Pancreas (tissue), 10 donors: ENCODE measurements around the gene NKD2. TPM values are rescaled to one million over a fixed set of nuclear protein-coding genes. Genes with fewer than 3 reads are reported as not detected.
"Not testable (repeated sequence)": the region's sequence is repeated elsewhere in the genome, so short reads cannot be mapped to it uniquely, and the experiment has no call there.

Source experiments
- ATAC-seq, 4 donors: fragments of 200-7000 bp; cut with Tn5 transposase; one replicate each; pipeline versions ENCODE4 v1.8.0 to v1.9.1; 2020; ENCODE audit warnings: mild to moderate bottlenecking in 4 of 4, moderate library complexity in 4 of 4
- DNase-seq, 6 donors: peaks; one replicate each; pipeline ENCODE4 v3.0.0-alpha.2; 2020
- FAIRE-seq: peaks from 2 replicates; lab custom pipeline; 2012; peaks lifted over from hg19 to GRCh38; lab: Jason Lieb, UNC
- H3K27ac ChIP-seq, 4 donors: fragments of 200-600 bp; sonication (generic); 1 replicate in 3 of 4; 2 replicates in 1 of 4; pipeline versions ENCODE4 v1.5.0 to v1.8.0; 2020
- H3K27me3 ChIP-seq, 4 donors: fragments of 200-600 bp; one replicate each; pipeline ENCODE4 v1.8.0; 2021
- H3K36me3 ChIP-seq, 3 donors: fragments of 200-600 bp; sonication (generic) in 1 of 3; one replicate each; pipeline versions ENCODE4 v1.5.0 to v1.8.0; 2020 to 2021
- H3K4me1 ChIP-seq, 3 donors: fragments of 200-600 bp; one replicate each; pipeline ENCODE4 v1.8.0; 2021
- H3K4me3 ChIP-seq, 4 donors: fragments of 200-600 bp; sonication (generic) in 2 of 4; one replicate each; pipeline versions ENCODE4 v1.5.0 to v1.8.0; 2020 to 2021
- H3K9me3 ChIP-seq, 4 donors: fragments of 200-600 bp; one replicate each; pipeline ENCODE4 v1.8.0; 2021
- WGBS, 2 donors: extraction: QIAGEN DNeasy Blood & Tissue Kit; methylation state at CpG; one replicate each; pipeline ENCODE4 v1.1.7; 2013; 5-methylcytosine and 5-hydroxymethylcytosine counted together
- intact Hi-C, 3 donors: fragments of 100-400 bp; cut with DNase I; formaldehyde crosslinking; loops; one replicate each; pipeline versions ENCODE4 v1.11.1 to v1.14.2; 2022
- polyA plus RNA-seq, 2 donors: library from polyadenylated mRNA; stranded (reverse); fragments of 200-250 nt; gene quantifications; one replicate each; pipeline ENCODE4 v1.2.3, GENCODE V29; 2013
- total RNA-seq, 6 donors: library from RNA; stranded (reverse); fragmentation: NEBNext Ultra II Directional in 4 of 6; extraction: Animal tissue kit (Norgen Biotek cat#: 25700) in 4 of 6; gene quantifications; one replicate each; pipeline versions ENCODE4 v1.2.1 to v1.2.4, GENCODE V29; 2021 to 2023
- TF ChIP-seq, protein P1 (sequence below), 4 donors: fragments of 200-600 bp; sonication (generic) in 3 of 4; IDR thresholded peaks; one replicate each; pipeline versions ENCODE4 v1.5.0 to v1.8.0; 2021; ENCODE audit warnings: antibody characterized with exemption in 4 of 4
- donor health status: healthy with polysubstance abuse.
- donor health status: DM: no; HTN: no; CAD: no; lungs with moderate emphysema.
- donor health status: DM: no; HTN: no; CAD: no.
- donor health status: control.
- donor health status: control.
- donor health status: Bipolar disorder and iron deficiency.
- donor health status: DM: yes; HTN: yes; CAD: no.
- donor health status: DM: no; HTN: no; CAD: no.
- donor health status: DM: no; HTN: no; CAD: no.
- donor health status: DM: yes; HTN: yes; CAD: no.

The NKD2 gene
- total and polyA plus RNA-seq, 8 donors, result 1.8 to 18.6 (median 4.3) TPM

GRCh38 chr5:969408-969839, 39.2 kb upstream of the NKD2 start:
- ATAC-seq (peak in 1 of 4 donors; percentile 20), DNase-seq (no peak), FAIRE-seq (no peak)
- Histone ChIP-seq H3K36me3 (no peaks in the 10 kb centered on the region), H3K9me3 (no peaks in the 10 kb centered on the region), H3K27me3 (no peaks in the 10 kb centered on the region), H3K4me3 (no peak overlapping the region), H3K4me1 (no peaks in the 10 kb centered on the region), H3K27ac (no peak overlapping the region)
- WGBS, 2 donors, result 65 to 73% methylated on average over 14 of the region's 14 CpGs
- intact Hi-C loops, result no loop called here
- TF ChIP-seq, protein P1, sequence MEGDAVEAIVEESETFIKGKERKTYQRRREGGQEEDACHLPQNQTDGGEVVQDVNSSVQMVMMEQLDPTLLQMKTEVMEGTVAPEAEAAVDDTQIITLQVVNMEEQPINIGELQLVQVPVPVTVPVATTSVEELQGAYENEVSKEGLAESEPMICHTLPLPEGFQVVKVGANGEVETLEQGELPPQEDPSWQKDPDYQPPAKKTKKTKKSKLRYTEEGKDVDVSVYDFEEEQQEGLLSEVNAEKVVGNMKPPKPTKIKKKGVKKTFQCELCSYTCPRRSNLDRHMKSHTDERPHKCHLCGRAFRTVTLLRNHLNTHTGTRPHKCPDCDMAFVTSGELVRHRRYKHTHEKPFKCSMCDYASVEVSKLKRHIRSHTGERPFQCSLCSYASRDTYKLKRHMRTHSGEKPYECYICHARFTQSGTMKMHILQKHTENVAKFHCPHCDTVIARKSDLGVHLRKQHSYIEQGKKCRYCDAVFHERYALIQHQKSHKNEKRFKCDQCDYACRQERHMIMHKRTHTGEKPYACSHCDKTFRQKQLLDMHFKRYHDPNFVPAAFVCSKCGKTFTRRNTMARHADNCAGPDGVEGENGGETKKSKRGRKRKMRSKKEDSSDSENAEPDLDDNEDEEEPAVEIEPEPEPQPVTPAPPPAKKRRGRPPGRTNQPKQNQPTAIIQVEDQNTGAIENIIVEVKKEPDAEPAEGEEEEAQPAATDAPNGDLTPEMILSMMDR (IDR thresholded peaks at IDR 0.05), result no peak

DNA sequence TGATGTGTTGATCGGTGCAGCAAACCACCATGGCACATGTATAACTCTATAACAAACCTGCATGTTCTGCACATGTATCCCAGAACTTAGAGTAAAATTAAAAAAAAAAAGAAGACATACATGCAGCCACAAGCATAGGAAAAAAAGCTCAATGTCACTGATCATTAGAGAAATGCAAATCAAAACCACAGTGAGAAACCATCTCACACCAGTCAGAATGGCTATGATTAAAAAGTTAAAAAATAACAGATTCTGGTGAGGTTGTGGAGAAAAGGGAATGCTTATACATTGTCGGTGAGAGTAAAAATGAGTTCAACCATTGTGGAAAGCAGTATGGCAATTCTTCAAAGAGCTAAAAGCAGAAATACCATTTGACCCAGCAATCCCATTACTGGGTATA, 36.0 kb upstream of the NKD2 start:
- not testable (repeated sequence) for ATAC-seq

DNA sequence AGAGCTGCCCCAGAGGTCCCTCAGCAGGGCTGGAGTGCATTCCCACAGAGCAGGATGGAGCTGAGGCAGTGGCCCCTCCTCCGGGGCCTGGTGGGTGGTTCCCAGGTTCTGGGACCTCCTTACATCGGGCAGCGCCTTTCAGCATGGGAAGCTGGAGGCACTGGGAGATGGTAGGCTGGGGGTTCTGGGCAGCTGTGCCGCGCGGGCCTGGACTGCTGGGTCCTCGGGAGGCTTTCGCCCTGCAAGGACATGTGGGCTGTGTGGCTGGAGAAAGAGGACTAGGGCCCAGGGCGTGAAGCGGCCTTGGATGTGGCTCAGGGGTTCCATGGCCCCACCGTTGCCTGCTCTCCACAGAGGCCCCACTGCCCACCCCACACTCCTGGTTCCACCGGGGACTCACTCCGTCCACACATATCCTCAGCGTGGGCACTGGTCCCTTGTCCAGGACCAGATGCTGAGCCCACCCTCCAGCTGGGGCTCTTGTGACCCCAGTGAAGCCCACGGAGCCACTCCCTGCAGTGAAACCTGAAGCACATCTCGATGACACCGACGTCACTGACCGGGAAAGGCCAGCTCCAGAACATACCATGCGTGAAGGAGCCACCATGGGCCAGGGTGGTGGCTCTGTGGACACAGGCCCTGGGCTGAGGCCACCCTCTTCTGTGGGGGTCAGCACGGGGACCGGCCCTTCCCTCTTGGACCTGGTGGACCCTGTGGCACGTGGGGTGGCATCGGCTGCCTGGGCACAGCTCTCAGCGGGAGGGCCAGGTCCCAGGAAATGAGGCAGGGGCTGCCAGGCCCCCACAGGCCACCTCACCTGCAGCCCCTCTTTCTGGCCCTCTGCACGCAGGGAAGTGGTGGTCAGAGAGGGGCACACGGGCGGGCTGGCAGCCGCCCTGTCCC, 31.5 kb upstream of the NKD2 start:
- 75 to 85% methylated on average over 29 of the region's 29 CpGs for WGBS, 2 donors
- no peak overlapping the region for H3K27ac ChIP-seq
- no peaks in the 10 kb centered on the region for H3K9me3 ChIP-seq
- no peaks in the 10 kb centered on the region for H3K27me3 ChIP-seq
- H3K36me3 ChIP-seq, result no peaks in the 10 kb centered on the region
- no peak overlapping the region for H3K4me3 ChIP-seq
- no peaks in the 10 kb centered on the region for H3K4me1 ChIP-seq
- FAIRE-seq, result no peak
- TF ChIP-seq, protein P1 (IDR thresholded peaks at IDR 0.05), result no peak
- DNase-seq, result no peak
- intact Hi-C loops, result no loop called here
- ATAC-seq, result no peak

More for the DNA sequence above, 36.0 kb upstream of the NKD2 start:
- H3K36me3 ChIP-seq, H3K27ac ChIP-seq, H3K4me1 ChIP-seq, H3K4me3 ChIP-seq, H3K9me3 ChIP-seq, FAIRE-seq, DNase-seq, intact Hi-C loops, H3K27me3 ChIP-seq: not testable (repeated sequence)
- WGBS, 2 donors, result 67 to 78% methylated on average over 2 of the region's 2 CpGs

DNA sequence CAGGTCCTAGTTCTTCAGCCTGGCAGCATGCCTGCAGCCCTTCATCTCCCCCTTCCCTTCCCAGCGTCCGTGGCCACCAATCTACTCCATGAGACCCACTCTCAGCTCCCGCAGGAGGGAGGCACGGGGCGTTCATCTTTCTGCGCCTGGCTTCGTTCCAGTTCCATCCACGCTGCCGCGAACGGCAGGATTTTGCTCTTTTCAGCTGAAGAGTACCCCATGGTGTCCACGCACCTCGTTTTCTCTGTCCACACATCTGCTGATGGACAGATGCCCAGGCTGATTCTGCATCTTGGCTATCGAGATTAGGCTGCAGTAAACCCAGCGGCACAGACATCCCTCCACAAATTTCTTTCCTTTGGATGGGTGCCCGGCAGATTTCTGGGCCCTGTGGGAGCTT, 30.5 kb upstream of the NKD2 start:
- no peaks in the 10 kb centered on the region for H3K9me3 ChIP-seq
- no peaks in the 10 kb centered on the region for H3K27me3 ChIP-seq
- intact Hi-C loops, result no loop called here
- no peak overlapping the region for H3K27ac ChIP-seq
- H3K4me3 ChIP-seq, result no peak overlapping the region
- WGBS, 2 donors, result 61 to 69% methylated on average over 16 of the region's 16 CpGs
- TF ChIP-seq, protein P1 (IDR thresholded peaks at IDR 0.05), result no peak
- H3K36me3 ChIP-seq, result no peaks in the 10 kb centered on the region
- H3K4me1 ChIP-seq, result no peaks in the 10 kb centered on the region
- DNase-seq (peak in 1 of 6 donors; percentile 8), ATAC-seq (no peak), FAIRE-seq (no peak)

- intact Hi-C loops, result no loop called here
- FAIRE-seq (no peak), DNase-seq (no peak), ATAC-seq (peak in 1 of 4 donors; percentile 13)
- no peak overlapping the region for H3K4me3 ChIP-seq
- H3K27me3 ChIP-seq, result no peaks in the 10 kb centered on the region
- no peaks in the 10 kb centered on the region for H3K4me1 ChIP-seq
- WGBS, 2 donors, result 59 to 72% methylated on average over 10 of the region's 10 CpGs
- TF ChIP-seq, protein P1 (IDR thresholded peaks at IDR 0.05), result no peak
- H3K27ac ChIP-seq, result no peak overlapping the region
- no peaks in the 10 kb centered on the region for H3K36me3 ChIP-seq
- no peaks in the 10 kb centered on the region for H3K9me3 ChIP-seq
Measured at GRCh38 chr5:978693-979092, 29.9 kb upstream of the NKD2 start.
